Activated CD8-positive, alpha-beta memory T cell treated with anti-CD3 and anti-CD28 coated beads for 24 hours (primary cell): ENCODE results near the gene CALY.
"Not testable (repeated sequence)": the region's sequence is repeated elsewhere in the genome, so short reads cannot be mapped to it uniquely, and the experiment has no call there.

Experiments
- DNase-seq: peaks from one replicate; pipeline ENCODE4 v3.0.0-alpha.2; 2020

The CALY gene

DNA sequence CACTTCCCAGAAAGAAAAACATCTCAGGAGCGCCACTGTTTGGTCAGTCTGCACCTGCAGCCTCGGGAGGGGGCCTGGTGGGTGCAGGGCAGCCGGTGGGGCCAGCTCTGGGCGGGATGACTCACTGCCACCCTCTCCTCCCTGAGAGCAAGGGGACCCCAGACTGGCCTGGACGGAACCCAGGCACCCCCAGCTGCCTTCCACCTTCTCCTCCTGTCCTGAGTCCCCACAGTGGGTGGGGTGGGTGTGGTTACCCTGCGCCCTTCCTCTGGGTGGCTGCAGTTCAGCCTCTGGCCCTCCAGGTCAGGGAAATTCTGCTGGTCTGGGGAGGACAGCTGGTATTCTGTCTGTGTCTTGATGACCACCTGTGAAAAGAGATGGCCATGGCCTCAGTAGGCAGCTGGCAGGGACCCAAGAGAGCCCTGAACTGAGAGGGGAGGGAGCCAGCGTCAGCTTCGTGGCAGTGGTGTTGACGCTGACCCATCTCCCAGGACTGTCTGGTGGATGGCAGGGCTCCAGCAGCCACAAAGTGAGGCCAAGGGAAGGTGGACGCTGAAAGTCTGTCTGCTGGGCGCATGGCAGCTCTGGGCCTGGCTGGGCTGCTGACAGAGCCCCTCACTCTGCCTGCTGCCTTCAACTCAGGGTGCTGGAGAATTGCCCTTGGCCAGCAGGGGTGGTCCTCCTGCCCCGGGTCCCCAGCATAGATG is 8.9 kb downstream of the CALY start:
- DNase-seq, result no peak

DNA sequence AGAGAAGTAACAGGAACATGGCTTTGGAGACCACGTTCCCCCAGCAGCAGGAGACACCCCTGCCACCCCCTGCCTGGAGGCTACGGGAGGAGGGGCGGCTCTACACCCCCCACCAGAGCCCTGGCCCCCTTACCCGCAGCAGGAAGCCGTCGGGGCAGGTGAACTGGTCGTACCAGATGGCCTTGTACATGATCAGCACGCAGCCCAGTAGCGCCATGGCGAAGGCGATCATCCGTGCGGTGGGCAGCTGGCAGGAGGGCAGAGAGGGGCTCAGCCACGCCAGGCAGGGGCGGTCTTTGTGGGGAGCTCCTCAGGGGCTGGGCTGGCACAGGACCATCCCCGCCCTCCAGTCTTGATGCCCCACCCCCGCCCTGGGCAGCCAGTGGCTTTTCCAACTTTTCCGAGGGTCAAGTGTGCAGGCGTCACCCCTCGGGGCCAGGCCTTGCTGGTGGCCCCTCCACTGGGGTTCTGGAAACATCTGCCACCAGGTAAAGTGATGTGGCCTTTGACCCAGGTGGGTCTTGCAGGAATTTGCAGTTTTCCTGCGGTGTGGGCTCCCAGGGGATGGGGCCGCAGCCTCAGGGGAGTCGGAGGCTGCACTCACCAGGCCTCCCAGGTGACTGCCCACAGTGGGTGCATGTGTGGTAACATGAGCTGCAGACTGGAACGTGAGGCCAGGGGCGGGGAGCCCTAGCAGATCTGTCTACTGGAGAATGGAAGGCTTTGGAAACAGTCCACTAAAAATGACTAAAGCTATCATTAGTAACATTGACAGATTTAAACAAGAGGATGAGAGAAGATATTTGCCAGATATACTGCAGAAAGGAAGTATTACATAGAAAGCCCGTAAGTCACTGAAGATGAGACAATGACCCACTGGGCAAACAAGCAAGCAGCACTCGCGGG is 9.7 kb downstream of the CALY start:
- DNase-seq, result no peak

DNA sequence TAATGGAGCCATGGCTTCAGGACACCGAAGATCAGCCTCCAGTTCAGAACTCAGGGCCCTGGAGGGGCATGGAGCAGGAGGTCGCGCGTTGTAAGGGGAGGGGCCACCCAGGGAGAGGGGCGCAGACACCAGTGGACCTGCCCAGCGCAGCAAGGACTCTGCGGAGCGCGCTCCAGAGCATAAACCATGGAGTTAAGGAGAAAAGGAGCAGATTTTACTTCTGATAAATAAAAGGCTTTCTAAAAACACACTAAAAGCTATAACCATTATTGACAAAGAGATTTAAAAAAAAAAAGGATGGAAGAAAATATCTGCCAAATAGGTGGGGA is 10.5 kb downstream of the CALY start:
- no peak for DNase-seq

DNA sequence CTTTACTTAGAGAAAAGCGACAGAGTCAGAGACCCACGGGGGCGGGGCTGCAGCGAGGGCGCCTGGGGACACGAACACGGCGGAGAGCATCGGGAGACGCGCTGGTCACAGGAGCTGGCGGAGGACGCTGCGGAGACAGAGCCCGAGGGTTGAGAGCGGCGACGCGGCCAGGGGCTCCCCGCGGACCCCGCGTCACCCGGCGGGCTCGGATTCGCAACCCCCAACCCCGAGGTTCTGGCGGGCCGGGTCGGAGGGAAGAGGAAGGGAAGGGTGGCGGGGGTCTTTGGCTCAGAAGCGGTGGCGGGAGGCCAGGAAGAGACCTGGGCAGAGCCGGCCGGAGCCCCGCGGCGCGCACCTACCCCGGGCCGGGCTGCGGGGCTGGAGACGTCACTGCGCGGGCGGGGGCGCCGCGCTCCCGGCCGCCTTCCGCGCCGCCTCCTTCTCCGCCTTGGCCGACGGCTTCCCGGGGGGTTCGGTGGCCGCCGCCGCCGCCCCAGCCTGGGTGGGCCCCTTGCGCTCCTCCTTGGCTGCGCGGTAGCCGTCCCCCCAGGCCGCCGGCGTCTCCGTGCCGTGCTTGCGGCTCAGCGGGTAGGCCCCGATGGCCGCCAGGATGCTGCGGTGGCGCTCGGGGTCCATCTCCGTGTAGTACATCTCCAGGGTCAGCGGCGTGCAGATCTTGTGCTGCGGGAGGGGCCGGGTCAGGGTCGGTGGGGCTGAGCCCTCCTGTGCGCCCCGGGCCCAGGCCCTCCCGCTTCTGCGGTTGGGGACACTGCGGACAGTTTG is 11.1 kb downstream of the CALY start:
- no peak for DNase-seq

DNA sequence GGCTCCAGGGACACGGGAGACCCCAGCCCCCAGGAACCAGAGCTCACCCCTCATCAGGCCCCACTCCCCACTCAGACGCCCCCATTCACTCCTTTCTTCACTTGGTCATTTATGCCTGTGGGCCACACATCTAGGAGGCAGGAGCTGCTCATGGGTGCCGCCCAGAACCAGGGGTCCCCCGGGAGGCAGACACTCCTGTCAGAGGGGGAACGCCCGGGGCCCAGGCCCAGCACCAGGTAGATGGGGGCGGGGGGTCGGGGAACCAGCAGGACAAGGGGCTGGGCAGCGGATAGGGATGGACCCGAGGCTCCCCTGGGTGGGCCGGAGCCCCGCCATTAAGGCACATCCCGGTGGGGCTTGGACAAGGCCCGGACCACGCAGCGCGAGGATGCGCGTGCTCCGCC is 11.8 kb downstream of the CALY start:
- no peak for DNase-seq

DNA sequence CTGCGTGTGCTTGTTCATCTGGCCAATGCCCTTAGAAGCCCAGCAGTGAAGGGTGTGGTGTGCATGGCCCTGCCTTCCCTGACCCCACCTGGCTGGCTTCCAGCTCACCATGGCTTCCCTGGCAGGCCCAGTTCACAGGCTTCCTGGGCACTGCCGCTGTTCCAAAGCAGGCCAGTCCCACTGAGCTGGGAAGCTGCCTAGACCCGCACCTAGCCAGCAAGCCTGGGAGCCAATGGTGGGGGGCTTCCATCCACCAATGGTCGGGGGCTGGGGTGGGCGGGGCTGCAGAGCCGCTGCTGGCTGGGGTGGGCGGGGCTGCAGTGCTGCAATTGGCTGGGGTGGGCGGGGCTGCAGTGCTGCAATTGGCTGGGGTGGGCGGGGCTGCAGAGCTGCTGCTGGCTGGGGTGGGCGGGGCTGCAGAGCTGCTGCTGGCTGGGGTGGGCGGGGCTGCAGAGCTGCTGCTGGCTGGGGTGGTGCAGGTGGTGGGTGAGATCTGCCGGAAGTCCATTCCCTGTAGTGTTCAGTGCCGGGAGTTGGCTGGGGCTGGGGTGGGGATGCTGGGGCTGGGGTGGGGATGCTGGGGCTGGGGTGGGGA is 12.4 kb downstream of the CALY start:
- DNase-seq, result no peak

DNA sequence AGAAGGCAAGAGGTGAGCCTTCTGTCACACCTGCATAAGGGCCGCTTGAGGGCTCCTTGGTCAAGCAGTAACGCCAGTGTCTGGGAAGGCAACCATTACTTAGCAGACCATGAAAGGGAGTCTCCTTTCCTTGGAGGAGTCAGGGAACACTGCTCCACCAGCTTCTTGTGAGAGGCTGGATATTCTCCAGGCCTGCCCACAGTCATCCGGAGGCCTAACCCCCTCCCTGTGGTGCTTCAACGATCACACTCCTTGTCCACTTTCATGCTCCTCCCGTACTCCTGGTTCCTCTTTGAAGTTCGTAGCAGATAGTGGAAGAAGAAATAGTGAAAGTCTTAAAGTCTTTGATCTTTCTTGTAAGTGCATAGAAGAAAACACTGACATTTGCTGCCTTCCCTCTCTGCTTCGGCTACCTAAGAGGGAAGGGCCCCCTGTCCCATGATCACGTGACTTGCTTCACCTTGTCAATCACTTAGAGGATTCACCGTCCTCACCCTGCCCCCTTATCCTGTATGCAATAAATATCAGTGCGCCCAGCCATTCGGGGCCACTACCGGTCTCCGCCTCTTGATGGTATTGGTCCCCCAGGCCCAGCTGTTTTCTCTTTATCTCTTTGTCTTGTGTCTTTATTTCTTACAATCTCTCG is 14.5 kb downstream of the CALY start:
- DNase-seq, result not testable (repeated sequence)

DNA sequence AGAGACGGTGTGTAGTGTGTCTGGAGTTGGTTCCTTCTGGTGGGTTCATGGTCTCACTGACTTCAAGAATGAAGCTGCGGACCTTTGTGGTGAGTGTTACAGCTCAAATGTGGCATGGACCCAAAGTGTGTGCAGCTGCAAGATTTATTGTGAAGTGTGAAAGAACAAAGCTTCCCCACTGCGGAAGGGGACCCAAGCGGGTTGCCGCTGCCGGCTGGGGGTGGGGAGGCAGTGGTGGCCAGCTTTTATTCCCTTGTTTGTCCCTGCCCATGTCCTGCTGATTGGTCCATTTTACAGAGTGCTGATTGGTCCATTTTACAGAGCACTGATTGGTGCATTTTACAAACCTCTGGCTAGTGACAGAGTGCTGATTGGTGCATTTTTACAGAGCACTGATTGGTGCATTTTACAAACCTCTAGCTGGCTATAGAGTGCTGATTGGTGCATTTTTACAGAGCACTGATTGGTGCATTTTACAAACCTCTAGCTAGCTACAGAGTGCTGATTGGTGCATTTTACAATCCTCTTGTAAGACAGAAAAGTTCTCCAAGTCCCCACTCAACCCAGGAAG is 15.8 kb downstream of the CALY start:
- DNase-seq, result not testable (repeated sequence)

DNA sequence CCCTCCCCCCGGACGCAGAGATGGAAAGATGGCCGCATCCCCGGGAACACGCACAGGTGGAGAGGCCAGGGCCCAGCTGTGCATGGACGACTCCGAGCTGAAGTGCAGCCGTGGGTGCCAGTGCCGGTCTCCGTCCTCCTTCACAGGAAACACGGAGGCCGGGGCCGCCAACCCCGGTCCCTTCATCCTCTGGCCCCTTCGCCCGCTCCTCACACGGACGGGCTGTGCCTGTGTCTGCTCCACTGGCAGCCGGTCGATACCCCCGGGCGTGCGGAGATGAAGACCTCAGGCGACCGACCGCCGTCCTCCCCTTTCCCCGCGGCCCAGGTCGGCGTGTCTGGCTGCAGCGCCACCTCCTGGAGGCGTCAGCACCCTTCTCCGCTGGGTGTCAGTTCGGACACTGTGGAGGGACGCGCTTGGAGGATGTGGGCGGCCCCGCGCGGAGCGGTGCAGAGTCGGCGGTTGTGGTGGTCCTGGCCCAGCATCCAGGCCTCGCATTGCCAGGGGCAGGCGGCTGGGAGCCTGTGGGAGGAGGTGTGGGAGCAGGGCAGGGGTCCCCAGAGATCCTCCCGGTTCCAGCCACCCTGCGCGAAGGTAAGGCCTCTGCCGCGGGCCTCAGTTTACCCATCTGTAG is 18.1 kb downstream of the CALY start:
- peak; percentile 85 for DNase-seq

DNA sequence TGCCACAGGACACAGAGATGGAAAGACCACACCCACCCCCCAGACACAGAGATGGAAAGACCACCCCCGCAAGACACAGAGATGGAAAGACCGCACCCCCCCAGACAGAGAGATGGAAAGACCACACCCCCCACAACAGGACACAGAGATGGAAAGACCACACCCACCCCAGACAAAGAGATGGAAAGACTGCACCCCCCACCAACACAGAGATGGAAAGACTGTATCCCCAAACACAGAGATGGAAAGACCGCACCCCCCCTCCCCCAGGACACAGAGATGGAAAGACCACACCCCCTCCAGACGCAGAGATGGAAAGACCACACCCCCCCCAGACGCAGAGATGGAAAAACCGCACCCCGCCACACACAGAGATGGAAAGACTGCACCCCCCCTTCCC is 20.0 kb downstream of the CALY start:
- DNase-seq, result no peak

DNA sequence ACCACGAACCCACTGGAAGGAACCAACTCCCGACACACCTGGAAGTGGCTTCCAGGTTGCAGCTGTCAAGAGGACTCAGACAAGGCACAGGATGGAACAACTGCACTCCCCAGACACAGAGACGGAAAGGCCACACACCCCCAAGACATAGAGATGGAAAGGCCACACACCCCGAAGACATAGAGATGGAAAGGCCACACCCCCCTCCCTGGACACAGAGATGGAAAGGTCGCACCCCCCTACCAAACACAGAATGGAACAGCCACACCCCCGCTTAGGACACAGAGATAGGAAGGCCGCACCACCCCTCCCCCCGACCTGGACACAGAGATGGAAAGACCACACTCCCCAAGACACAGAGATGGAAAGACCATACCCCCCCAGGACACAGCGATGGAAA is 20.4 kb downstream of the CALY start:
- no peak for DNase-seq

DNA sequence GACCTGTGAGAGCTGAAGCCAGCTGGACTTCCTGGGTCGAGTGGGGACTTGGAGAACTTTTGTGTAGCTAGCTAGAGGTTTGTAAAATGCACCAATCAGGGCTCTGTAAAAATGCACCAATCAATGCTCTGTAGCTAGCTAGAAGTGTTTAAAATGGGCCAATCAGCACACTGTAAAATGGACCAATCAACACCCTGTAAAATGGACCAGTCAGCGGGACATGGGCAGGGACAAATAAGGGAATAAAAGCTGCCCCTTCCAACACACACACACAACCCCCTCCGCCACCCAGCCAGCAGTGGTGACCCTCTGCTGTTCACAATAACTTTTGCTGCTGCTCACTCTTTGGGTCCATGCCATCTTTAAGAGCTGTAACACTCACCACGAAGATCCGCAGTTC is 20.8 kb downstream of the CALY start:
- no peak for DNase-seq

DNA sequence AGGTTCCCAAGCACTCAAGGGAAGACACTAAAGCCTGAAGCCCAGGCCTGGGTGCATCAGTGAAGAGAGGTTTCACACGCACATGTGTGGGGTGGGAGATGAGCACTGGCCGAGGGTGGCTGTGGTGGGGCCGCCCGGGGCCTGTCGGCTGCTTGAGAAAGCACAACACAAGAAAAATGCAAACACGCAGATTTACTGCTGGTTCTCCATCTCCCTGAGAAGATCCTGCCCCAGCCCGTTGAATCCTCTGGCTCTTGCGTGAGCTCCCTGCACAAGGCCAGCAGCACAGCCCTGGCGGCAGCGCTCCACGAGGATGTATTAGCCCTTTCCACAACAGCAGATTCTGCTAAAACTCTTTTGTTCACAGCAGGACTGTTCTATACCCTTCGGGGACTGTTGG is 21.8 kb downstream of the CALY start:
- DNase-seq, result no peak

DNA sequence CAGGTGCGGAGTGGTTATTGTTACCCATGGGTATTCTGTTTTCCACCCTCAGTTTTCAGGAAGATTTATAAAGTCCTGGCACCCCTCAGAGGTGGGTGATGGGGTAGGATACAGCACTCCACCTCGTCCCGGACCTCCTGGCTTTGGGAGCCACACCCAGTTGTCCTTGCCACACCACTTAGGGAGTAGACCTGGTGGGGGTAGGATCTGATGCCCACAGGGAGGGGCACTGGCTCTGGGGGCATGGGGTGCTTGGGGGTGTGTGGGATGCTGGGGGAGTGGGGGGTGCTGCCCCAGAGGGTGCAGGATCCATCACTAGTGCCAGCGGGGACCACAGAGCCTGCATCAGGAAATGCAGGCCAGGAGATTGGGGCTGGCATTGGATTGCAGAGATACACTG is 23.5 kb downstream of the CALY start:
- no peak for DNase-seq

DNA sequence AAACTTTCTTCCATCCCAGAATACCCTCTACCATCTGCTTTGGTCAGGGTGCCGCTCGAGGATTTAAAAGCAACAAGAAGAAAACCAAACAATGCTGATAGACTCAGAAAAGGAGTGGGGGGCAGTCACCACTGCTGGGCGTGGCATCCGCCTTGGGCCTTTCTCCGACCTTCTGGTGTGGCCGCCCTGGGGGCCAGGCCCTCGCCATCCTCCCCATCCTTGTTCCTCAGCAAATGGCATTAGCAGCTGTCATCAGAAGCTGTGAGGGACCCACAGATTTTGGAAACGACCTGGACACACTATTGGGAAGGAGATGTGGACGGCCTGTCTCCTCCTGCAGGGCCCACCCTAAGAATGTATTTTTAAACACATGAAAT is 23.9 kb downstream of the CALY start:
- DNase-seq, result no peak

DNA sequence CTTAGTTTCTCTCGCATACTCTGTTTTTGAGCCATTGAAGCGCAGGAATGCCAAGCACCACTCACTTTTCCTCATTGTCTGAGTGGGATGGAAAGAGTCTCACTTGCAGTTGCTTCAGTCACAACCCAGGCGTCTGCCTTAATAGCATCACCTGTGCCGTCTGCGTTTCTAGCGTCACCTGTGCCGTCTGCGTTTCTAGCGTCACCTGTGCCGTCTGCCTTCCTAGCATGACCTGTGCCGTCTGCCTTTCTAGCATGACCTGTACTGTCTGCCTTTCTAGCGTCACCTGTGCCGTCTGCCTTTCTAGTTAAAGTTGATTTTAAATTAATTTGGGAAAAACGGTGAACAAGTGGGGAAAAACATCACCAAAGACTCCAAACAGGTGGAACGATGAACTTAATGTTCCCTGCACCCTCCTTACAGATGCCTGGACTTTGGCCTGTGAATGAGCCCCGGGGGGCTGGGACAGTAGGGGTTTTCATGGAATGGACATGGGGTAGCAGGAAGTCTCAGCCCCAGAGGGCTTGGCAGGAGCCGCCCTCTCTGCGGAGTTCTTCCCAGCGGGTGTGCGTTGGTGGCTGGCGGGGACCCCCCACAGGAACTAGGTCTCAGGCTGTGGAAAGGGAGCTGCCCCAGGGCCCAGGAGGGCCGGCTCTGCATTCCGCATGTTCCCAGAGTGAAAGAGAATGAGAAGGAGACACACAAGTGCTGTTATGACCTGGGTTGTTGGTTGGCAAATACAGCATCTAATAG is 24.5 kb downstream of the CALY start:
- no peak for DNase-seq

DNA sequence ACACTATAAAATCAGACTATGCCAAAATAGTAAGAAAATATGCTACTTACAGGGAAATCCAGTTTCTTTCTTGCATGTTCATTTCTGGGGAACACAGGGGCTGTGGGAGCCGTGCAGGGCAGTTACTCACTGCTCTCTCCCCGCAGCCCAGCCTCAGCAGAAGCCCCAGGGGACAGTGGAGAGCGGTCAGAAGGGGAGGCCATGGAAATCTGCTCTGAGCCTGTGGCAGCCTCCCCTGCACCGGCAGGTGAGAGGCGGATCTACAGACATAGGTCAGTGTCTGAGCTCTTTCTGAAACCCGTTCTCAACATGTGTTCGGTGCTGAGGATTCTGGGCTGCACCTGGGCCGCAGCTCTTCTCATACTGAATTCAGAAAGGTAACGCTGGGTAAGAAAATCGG is 25.1 kb downstream of the CALY start:
- DNase-seq, result no peak

DNA sequence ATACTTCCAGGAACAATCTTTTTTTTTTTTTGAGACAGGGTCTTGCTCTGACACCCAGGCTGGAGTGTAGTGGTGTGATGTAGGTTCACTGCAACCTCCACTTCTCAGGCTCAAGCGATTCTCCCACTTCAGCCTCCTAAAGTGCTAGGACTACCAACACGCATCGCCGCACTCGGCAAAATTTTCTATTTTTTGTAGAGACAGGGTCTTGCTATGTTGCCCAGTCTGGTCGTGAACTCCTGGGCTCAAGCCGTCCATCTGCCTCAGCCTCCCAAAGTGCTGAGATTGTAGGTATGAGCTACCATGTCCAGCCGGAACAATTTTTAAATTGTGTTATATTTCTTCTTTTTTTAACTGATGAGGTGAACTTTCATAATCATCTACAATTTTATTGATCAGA is 25.9 kb downstream of the CALY start:
- DNase-seq, result no peak

DNA sequence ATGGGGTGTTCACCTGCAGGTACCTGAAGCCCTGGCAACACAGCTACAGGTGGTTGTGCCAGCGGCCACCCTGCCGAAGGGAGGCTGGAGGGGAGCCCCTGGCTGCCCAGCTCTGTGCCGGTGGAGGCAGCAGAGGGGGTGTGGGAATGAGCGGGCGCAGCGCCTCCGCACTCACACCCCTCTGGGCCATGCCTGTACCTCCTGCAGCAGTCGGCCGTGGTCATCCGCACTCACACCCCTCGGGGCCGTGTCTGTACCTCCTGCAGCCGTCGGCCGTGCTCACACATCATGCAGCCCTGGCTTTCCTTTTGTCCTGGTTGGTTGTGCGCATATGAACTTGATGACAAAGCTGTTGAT is 26.3 kb downstream of the CALY start:
- no peak for DNase-seq

DNA sequence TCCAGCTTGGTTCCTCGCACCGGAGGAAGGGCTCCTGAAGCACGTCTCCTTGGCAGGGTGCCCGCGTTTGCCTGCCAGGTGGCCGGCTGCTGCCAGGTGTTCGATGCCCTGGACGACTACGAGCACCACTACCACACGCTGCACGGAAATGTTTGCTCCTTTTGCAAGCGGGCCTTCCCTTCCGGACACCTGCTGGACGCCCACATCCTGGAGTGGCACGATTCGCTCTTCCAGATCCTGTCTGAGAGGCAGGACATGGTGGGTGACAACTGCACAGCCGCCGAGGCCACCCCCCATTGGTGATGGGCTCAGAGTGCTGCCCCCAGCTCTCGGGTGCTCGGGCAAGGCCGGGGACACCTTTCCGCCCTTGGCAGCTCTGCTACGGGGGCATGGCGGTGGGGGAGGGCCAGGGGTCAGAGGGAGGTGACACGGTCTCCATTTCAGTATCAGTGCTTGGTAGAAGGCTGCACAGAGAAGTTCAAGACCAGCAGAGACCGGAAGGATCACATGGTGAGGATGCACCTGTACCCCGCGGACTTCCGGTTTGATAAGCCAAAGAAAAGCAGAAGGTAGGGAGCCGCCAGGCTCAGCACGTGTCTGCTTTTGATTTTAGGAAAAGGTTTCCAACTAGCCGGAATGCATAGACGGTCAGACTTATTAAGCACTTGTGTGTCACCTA is 26.8 kb downstream of the CALY start:
- DNase-seq, result no peak
